PC-3 (cell line): Measurements from ENCODE around the gene PAEP.

ENCODE experiments used
- CTCF ChIP-seq: fragments of 300-600 bp; sonication (generic); conservative IDR thresholded peaks from 2 replicates; pipeline ENCODE4 v1.5.1; 2017; ENCODE audit warnings: antibody characterized with exemption, low read depth, mild to moderate bottlenecking, low read length
- EZH2 ChIP-seq: fragments of 300-600 bp; sonication (generic); IDR thresholded peaks from one replicate; pipeline ENCODE4 v1.6.1; 2017; ENCODE audit warnings: antibody characterized with exemption, mild to moderate bottlenecking, low read length; ENCODE audit not compliant: unreplicated experiment
- EZH2phosphoT487 ChIP-seq: fragments of 300-600 bp; sonication (generic); IDR thresholded peaks from 2 replicates; pipeline ENCODE4 v1.6.1; 2018; ENCODE audit warnings: mild to moderate bottlenecking, antibody characterized with exemption, low read length, borderline replicate concordance

- TF ChIP-seq CTCF (no peak), EZH2phosphoT487 (no peak), EZH2 (no peak)
Observed at GRCh38 chr9:135587658-135588057, 26.1 kb downstream of the PAEP start.
